ENCODE results near the gene PCNX2.

DNA sequence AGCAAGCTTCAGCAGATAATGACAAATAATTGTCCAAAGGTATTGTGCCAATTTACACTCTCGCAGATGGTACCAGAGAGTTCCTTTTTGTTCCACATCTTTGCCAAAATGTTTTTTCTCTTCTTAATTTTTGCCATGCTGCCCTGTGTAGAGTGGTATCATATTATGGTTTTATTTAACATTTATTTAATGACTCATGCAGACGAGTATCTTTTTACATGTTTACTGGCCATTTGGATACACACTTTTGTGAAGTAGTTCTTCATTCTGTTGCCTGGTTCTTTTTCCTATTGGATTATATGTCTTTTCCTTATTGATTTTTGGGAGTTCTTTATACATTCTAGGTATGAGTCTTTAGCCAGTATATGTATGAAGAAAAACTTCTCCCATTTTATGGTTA, 151.1 kb downstream of the PCNX2 start:
- TF ChIP-seq ZNF416 (tag by site-specific recombination; IDR thresholded peaks at IDR 0.05) (no peak), PRDM1 (tag by site-specific recombination; IDR thresholded peaks at IDR 0.05) (no peak)
